Activated naive CD4-positive, alpha-beta T cell treated with Interleukin-2 at 50 U/mL for 16 hours (primary cell): Measurements from ENCODE around the gene GFM2.
A peak's percentile ranks its signal among the peaks of the same experiment; 100 is the strongest.
"Not testable (repeated sequence)": the region's sequence is repeated elsewhere in the genome, so short reads cannot be mapped to it uniquely, and the experiment has no call there.

Experiments
- DNase-seq: peaks from one replicate; pipeline ENCODE4 v3.0.0-alpha.2; 2020

Gene GFM2

DNA sequence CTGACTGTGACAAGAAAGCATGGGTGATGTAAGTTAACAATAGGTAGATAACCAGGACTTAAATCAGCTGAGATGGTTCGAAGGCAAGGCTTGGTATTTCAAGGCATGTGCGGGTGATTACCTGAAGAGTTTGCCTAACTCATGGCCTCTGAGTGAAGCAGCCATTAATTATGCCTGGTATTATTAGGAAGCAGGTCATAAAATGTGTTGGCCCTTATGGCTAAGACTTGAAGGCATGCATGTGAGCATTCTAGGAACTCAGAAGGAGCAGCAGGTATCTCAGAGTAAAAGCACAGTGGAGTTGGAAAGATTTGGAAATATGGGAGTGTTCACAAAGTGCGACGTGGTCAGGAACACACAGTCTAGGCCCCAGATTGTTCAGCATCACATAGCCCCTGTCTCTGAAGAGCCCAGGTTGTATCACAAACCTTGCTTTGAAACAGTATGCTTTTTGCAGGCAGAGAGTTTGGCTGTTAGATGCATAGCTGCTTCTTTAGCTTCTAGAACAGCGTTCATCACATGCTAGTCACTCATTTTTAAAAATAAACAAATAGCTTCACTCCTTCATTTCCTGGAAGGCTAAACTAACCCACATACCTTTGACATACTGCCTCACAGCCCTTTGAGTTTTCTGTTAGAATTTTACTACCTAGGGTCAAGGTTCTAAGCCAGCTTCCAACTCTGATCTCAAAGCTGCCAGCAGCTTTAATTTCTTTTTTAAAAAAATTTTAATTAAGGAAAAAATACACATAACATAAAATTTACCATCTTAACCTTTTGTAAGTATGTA lies 79.8 kb downstream of the GFM2 start:
- DNase-seq, result no peak

DNA sequence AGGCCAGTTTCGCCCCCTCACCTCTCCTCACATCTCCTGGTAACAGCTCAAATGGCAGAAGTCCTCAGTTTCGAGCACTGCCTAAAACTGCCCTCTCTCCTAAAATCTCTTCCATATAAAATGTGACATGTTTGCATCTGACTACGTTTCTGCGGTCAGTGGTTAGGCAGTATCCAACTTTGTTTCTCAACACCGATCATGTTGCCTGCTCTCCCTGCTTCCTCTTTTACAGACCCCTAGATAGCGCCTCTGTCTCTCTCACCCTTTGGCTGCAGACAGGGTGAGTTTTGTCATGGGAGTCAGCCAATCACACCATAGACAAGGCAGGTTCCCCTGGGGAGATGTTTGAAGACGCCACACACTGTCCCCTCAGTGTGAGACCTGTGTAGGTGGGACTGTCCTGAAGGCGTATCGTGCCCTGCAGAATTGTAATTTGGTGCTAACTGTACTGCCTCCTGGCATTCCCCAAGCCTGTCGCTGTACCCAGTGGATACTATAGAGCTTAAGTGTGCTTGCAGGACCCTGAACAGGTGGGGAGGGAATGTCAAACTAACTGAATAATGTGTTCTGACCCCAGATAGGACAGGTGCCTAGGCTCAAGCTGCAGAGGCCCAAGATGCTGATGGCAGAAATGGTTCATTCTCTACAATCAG lies 80.8 kb downstream of the GFM2 start:
- no peak for DNase-seq

DNA sequence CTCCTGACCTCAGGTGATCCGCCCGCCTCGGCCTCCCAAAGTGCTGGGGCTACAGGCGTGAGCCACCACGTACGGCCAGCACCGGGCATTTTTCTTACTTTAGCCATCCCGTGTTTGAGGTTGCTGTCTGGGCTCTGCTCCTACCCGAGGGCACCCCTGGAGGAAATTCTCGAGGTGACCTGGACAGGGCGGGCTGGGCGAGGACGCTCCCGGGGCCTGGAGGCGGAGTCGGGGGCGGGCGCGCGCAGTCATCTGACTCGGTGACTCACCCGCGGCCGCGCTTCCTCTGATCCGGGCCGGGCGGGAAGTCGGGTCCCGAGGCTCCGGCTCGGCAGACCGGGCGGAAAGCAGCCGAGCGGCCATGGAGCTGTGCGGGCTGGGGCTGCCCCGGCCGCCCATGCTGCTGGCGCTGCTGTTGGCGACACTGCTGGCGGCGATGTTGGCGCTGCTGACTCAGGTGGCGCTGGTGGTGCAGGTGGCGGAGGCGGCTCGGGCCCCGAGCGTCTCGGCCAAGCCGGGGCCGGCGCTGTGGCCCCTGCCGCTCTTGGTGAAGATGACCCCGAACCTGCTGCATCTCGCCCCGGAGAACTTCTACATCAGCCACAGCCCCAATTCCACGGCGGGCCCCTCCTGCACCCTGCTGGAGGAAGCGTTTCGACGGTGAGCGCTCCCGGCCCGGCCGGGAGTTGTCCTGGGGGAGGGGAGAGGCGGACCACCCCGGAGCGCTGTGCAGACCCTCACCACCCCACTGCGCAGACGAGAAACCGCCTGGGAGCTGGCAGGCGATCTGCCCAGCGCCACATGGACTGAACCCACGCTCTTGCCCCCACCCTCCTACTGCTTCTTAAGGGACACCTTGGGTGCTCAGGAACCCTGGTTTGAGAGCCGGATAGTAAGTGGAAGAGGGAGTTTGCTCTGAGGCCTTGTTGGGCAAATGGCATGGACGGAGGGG lies 81.7 kb downstream of the GFM2 start, which contains the start of gene HEXB:
Gene HEXB, plus strand, starts transcription at position 334 of the 952 bp plus-strand sequence. Its CDS starts 28 bp downstream, at position 362.
- peak; percentile 86 for DNase-seq

- no peak for DNase-seq
These were observed 87.0 kb downstream of the GFM2 start for GRCh38 chr5:74679966-74680365.

GRCh38 chr5:74679300-74679699 lies 87.6 kb downstream of the GFM2 start:
- not testable (repeated sequence) for DNase-seq

GRCh38 chr5:74678123-74678522 lies 88.8 kb downstream of the GFM2 start:
- DNase-seq, result not testable (repeated sequence)

GRCh38 chr5:74676466-74676865 lies 90.5 kb downstream of the GFM2 start:
- not testable (repeated sequence) for DNase-seq

DNA sequence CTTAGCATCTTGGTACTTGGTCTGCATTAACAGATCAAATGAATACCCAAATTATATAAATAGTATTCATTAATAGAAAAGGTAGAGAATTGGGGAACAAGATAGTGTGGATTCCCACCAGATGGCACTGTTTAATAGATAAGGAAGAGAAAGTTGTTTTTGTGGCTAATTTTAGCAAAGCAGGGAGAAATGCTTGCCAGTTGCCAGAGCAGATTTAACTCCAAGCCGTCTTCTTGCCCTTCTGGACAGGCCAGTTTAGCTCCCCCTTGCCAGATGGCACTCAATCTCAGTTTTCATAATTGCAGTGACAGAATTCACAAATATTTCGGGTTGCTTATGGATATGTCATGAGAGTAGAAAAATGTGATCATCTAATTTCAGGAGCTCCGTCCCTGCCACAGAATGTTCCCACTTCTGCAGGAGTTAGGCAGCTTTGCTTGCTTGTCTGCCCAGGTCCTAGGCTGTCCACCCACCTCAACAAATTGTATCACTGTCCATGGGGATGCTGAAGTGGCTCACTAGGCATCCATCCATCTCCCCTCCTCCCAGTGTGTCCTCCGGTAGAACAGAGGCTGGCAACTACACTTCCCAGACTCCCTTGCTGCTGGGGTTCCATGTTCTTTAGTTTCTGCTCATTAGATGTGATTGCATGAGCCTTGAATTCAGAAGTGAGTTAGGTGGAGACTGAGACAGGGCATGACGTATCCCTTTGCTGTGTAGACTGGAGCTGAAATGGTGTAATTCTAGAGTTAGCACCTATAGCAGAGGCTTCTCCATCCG lies 93.7 kb downstream of the GFM2 start:
- no peak for DNase-seq

GRCh38 chr5:74672215-74672877 lies 94.6 kb downstream of the GFM2 start:
- no peak for DNase-seq
